Measurements from ENCODE around the gene MAB21L4. TPM values are rescaled to one million over a fixed set of nuclear protein-coding genes. Genes with fewer than 3 reads are reported as not detected.

MAB21L4 gene
- total RNA-seq, 1 donor from 2014 or later = 2.5 TPM

- no peak for DNase-seq (ENCODE audit: low spot score)
Measured at GRCh38 chr2:240878341-240878936, 17.5 kb downstream of the MAB21L4 start.

GRCh38 chr2:240877460-240878340, 18.3 kb downstream of the MAB21L4 start:
- no peak for DNase-seq (ENCODE audit: low spot score)

- DNase-seq (ENCODE audit: low spot score) = no peak
Measured at GRCh38 chr2:240876475-240877251, 19.3 kb downstream of the MAB21L4 start.

GRCh38 chr2:240876035-240876474, 19.9 kb downstream of the MAB21L4 start:
- no peak for DNase-seq (ENCODE audit: low spot score)

GRCh38 chr2:240875228-240876034, 20.5 kb downstream of the MAB21L4 start:
- no peak for DNase-seq (ENCODE audit: low spot score)

- DNase-seq (ENCODE audit: low spot score) = no peak
Measured at GRCh38 chr2:240874715-240875227, 21.2 kb downstream of the MAB21L4 start.

GRCh38 chr2:240873805-240874714, 21.9 kb downstream of the MAB21L4 start:
- DNase-seq (ENCODE audit: low spot score) = no peak

GRCh38 chr2:240873098-240873788, 22.7 kb downstream of the MAB21L4 start:
- no peak for DNase-seq (ENCODE audit: low spot score)

GRCh38 chr2:240872317-240873097, 23.4 kb downstream of the MAB21L4 start:
- no peak for DNase-seq (ENCODE audit: low spot score)

GRCh38 chr2:240871071-240871958, 24.6 kb downstream of the MAB21L4 start:
- no peak for DNase-seq (ENCODE audit: low spot score)

- no peak for DNase-seq (ENCODE audit: low spot score)
Measured at GRCh38 chr2:240869956-240870875, 25.7 kb downstream of the MAB21L4 start.

- no peak for DNase-seq (ENCODE audit: low spot score)
Measured at GRCh38 chr2:240869109-240869955, 26.6 kb downstream of the MAB21L4 start.

- no peak for DNase-seq (ENCODE audit: low spot score)
Measured at GRCh38 chr2:240868286-240869108, 27.5 kb downstream of the MAB21L4 start, which contains the start of gene AGXT. TSS of gene AGXT (plus strand) at chr2:240868824. CDS start at chr2:240868866, 42 bp downstream.

- DNase-seq (ENCODE audit: low spot score) = no peak
Measured at GRCh38 chr2:240865391-240865790, 30.6 kb downstream of the MAB21L4 start.

- no peak for DNase-seq (ENCODE audit: low spot score)
Measured at GRCh38 chr2:240864475-240864874, 31.5 kb downstream of the MAB21L4 start.

All from ureter (tissue), 1 donor.